GM23338 (cell line): ENCODE results near the gene FAM162B. TPM values are rescaled to one million over a fixed set of nuclear protein-coding genes. Genes with fewer than 3 reads are reported as not detected.

Experiments used
- ATAC-seq: fragments of 200-7000 bp; cut with Tn5 transposase; 3 replicates; pipeline ENCODE4 v1.9.1; 2020
- DNase-seq: peaks from one replicate; pipeline ENCODE4 v3.0.0-alpha.2; 2015; ENCODE audit warnings: low spot score
- H2AFZ ChIP-seq: fragments of 200-600 bp; sonication (generic); 2 replicates; pipeline ENCODE4 v1.8.0; 2016; ENCODE audit warnings: antibody characterized with exemption, mild to moderate bottlenecking, moderate library complexity
- H3F3A ChIP-seq: fragments of 200-600 bp; sonication (generic); replicated peaks from 2 replicates; pipeline ENCODE4 v1.8.0; 2017; ENCODE audit warnings: antibody characterized with exemption, mixed run types, low read depth
- H3K27ac ChIP-seq: fragments of 200-600 bp; sonication (generic); 2 replicates; pipeline ENCODE4 v1.6.1; 2016; ENCODE audit warnings: low read depth
- H3K27me3 ChIP-seq: fragments of 200-600 bp; sonication (generic); 2 replicates; pipeline ENCODE4 v1.8.0; 2016; ENCODE audit warnings: mild to moderate bottlenecking, mixed run types, moderate library complexity; ENCODE audit not compliant: insufficient read depth
- H3K36me3 ChIP-seq: fragments of 200-600 bp; sonication (generic); 2 replicates; pipeline ENCODE4 v1.8.0; 2016; ENCODE audit warnings: mild to moderate bottlenecking; ENCODE audit not compliant: insufficient read depth
- H3K4me1 ChIP-seq: fragments of 200-600 bp; sonication (generic); 2 replicates; pipeline ENCODE4 v1.8.0; 2016; ENCODE audit warnings: mild to moderate bottlenecking, moderate library complexity; ENCODE audit not compliant: insufficient read depth
- H3K4me2 ChIP-seq: fragments of 200-600 bp; sonication (generic); 2 replicates; pipeline ENCODE4 v1.7.1; 2017; ENCODE audit warnings: mixed run types
- H3K4me3 ChIP-seq: fragments of 200-600 bp; sonication (generic); 2 replicates; pipeline ENCODE4 v1.6.1; 2016; ENCODE audit warnings: mixed run types
- H3K79me2 ChIP-seq: fragments of 200-600 bp; sonication (generic); replicated peaks from 2 replicates; pipeline ENCODE4 v1.8.0; 2017; ENCODE audit warnings: mild to moderate bottlenecking; ENCODE audit not compliant: insufficient read depth
- H3K9me2 ChIP-seq: fragments of 200-600 bp; sonication (generic); 2 replicates; pipeline ENCODE4 v1.8.0; 2017; ENCODE audit not compliant: insufficient read depth
- H4K20me1 ChIP-seq: fragments of 200-600 bp; sonication (generic); replicated peaks from 2 replicates; pipeline ENCODE4 v1.8.0; 2017; ENCODE audit warnings: mild to moderate bottlenecking; ENCODE audit not compliant: insufficient read depth
- H3K27ac Mint-ChIP-seq: 2 replicates; pipeline ENCODE4 v1.8.0; 2020; ENCODE audit warnings: inconsistent platforms, mild to moderate bottlenecking, moderate library complexity, mixed read lengths
- H3K27me3 Mint-ChIP-seq: 3 replicates; pipeline ENCODE4 v1.8.0; 2022; ENCODE audit warnings: low read depth, mild to moderate bottlenecking, moderate library complexity, mixed read lengths, inconsistent platforms; ENCODE audit not compliant: insufficient read depth, poor library complexity
- H3K36me3 Mint-ChIP-seq: 3 replicates; pipeline ENCODE4 v1.8.0; 2021; ENCODE audit warnings: low read depth, mild to moderate bottlenecking, inconsistent platforms, moderate library complexity, mixed read lengths
- H3K4me1 Mint-ChIP-seq: 3 replicates; pipeline ENCODE4 v1.8.0; 2020; ENCODE audit warnings: mild to moderate bottlenecking, inconsistent platforms, mixed read lengths
- H3K4me3 Mint-ChIP-seq: 3 replicates; pipeline ENCODE4 v1.8.0; 2021; ENCODE audit warnings: moderate library complexity, mild to moderate bottlenecking, inconsistent platforms, mixed read lengths
- H3K9me3 Mint-ChIP-seq: 3 replicates; pipeline ENCODE4 v1.8.0; 2020; ENCODE audit warnings: moderate library complexity, mild to moderate bottlenecking, inconsistent platforms, mixed read lengths
- CREB1 ChIP-seq: fragments of 250-450 bp; sonication (Bioruptor Pico); IDR thresholded peaks from 2 replicates; pipeline ENCODE4 v1.5.0; 2020; ENCODE audit warnings: low read depth, mild to moderate bottlenecking, moderate library complexity
- CTCF ChIP-seq, 2 experiments: fragments of 200-600 bp in 1 of 2; sonication (generic) in 1 of 2; conservative IDR thresholded peaks; 2 replicates each; pipeline versions ENCODE4 v1.5.1 to v1.6.1; 2016 to 2017; ENCODE audit warnings: antibody characterized with exemption in 2 of 2, low read depth in 2 of 2, mild to moderate bottlenecking in 2 of 2, moderate library complexity in 1 of 2
- ETS1 ChIP-seq: IDR thresholded peaks from 2 replicates; pipeline ENCODE4 v1.6.1; 2016; ENCODE audit warnings: antibody characterized with exemption
- EZH2 ChIP-seq: fragments of 200-600 bp; sonication (generic); IDR thresholded peaks from one replicate; pipeline ENCODE4 v1.8.0; 2017; ENCODE audit warnings: antibody characterized with exemption, mild to moderate bottlenecking, low read depth; ENCODE audit not compliant: unreplicated experiment
- EZH2phosphoT487 ChIP-seq: fragments of 200-600 bp; sonication (generic); IDR thresholded peaks from one replicate; pipeline ENCODE4 v1.8.1; 2018; ENCODE audit warnings: antibody characterized with exemption; ENCODE audit not compliant: unreplicated experiment
- JUNB ChIP-seq: IDR thresholded peaks from one replicate; pipeline ENCODE4 v1.6.1; 2016; ENCODE audit warnings: antibody characterized with exemption; ENCODE audit not compliant: unreplicated experiment
- NANOG ChIP-seq: IDR thresholded peaks from 2 replicates; pipeline ENCODE4 v1.6.1; 2016; ENCODE audit warnings: antibody characterized with exemption, borderline replicate concordance
- POLR2AphosphoS5 ChIP-seq: IDR thresholded peaks from 2 replicates; pipeline ENCODE4 v1.6.1; 2016; ENCODE audit warnings: antibody characterized with exemption, low read depth
- REST ChIP-seq: IDR thresholded peaks from one replicate; pipeline ENCODE4 v1.6.1; 2018; ENCODE audit warnings: antibody characterized with exemption; ENCODE audit not compliant: unreplicated experiment
- STAT1 ChIP-seq: IDR thresholded peaks from one replicate; pipeline ENCODE4 v1.6.1; 2016; ENCODE audit warnings: antibody characterized with exemption; ENCODE audit not compliant: unreplicated experiment
- ZNF114 ChIP-seq: fragments of 250-450 bp; sonication (Bioruptor Pico); IDR thresholded peaks from 2 replicates; pipeline ENCODE4 v1.5.0; 2020; ENCODE audit warnings: mild to moderate bottlenecking, moderate library complexity
- ZNF331 ChIP-seq: fragments of 250-450 bp; sonication (Bioruptor Pico); IDR thresholded peaks from 2 replicates; pipeline ENCODE4 v1.5.0; 2020; ENCODE audit warnings: low read depth, mild to moderate bottlenecking, moderate library complexity
- ZNF462 ChIP-seq: fragments of 250-450 bp; sonication (Bioruptor Pico); IDR thresholded peaks from 2 replicates; pipeline ENCODE4 v1.5.0; 2020; ENCODE audit warnings: mild to moderate bottlenecking, moderate library complexity
- polyA plus RNA-seq: library from polyadenylated mRNA; unstranded; fragments of >200 nt; fragmentation: Nextera tagmentation; extraction: Ambion mirVana; gene quantifications from 2 replicates; pipeline ENCODE4 v1.2.1, GENCODE V29; 2016
- total RNA-seq: library from RNA; depleted of rRNA; stranded (reverse); fragments of >200 nt; shearing (Covaris generic); gene quantifications from 2 replicates; pipeline ENCODE4 v1.2.3, GENCODE V29; 2014

FAM162B gene
- total and polyA plus RNA-seq, 2 experiments from 2014 or later: 5.9 to 9.3 TPM

- no peaks in the 10 kb centered on the region for H4K20me1 ChIP-seq
- no peak overlapping the region for H3K4me3 ChIP-seq
- no peak for TF ChIP-seq CREB1 (CRISPR knock-in tag)
- no peak for TF ChIP-seq JUNB
- no peak for TF ChIP-seq NANOG
- no peak for TF ChIP-seq ZNF114 (CRISPR knock-in tag)
- no peak for TF ChIP-seq ETS1
- no peak for TF ChIP-seq ZNF462 (CRISPR knock-in tag)
- no peak for TF ChIP-seq CTCF (conservative IDR thresholded peaks at IDR 0.05; ENCODE audit: low read depth in 2 of 2)
- TF ChIP-seq POLR2AphosphoS5: no peak
- TF ChIP-seq ZNF331 (CRISPR knock-in tag): no peak
- TF ChIP-seq EZH2phosphoT487: no peak
- TF ChIP-seq REST: no peak
- TF ChIP-seq STAT1: no peak
- TF ChIP-seq EZH2: no peak
- Mint-ChIP-seq H3K4me3 (no peak overlapping the region), H3K27me3 (no peaks in the 10 kb centered on the region), H3K4me1 (no peaks in the 10 kb centered on the region; the same call in 2 of the 3 replicates), H3K9me3 (peaks cover 37% of the 10 kb centered on the region), H3K27ac (no peak overlapping the region), H3K36me3 (peaks cover 13% of the 10 kb centered on the region; the same call in 2 of the 3 replicates)
- no peaks in the 10 kb centered on the region for H3K27me3 ChIP-seq
- H3F3A ChIP-seq: no peaks in the 10 kb centered on the region
- H3K4me2 ChIP-seq: no peak overlapping the region
- no peaks in the 10 kb centered on the region for H3K9me2 ChIP-seq
- no peak overlapping the region for H3K27ac ChIP-seq
- no peaks in the 10 kb centered on the region for H3K4me1 ChIP-seq
- H3K36me3 ChIP-seq: no peaks in the 10 kb centered on the region
- no peak for DNase-seq
- H3K79me2 ChIP-seq: no peaks in the 10 kb centered on the region
- no peak overlapping the region for H2AFZ ChIP-seq
- ATAC-seq: no peak
Measured at GRCh38 chr6:116812051-116812650, 46.6 kb upstream of the FAM162B start.
